ENCODE data around the gene KIF4A.
A peak's percentile ranks its signal among the peaks of the same experiment; 100 is the strongest.

Gene KIF4A

DNA sequence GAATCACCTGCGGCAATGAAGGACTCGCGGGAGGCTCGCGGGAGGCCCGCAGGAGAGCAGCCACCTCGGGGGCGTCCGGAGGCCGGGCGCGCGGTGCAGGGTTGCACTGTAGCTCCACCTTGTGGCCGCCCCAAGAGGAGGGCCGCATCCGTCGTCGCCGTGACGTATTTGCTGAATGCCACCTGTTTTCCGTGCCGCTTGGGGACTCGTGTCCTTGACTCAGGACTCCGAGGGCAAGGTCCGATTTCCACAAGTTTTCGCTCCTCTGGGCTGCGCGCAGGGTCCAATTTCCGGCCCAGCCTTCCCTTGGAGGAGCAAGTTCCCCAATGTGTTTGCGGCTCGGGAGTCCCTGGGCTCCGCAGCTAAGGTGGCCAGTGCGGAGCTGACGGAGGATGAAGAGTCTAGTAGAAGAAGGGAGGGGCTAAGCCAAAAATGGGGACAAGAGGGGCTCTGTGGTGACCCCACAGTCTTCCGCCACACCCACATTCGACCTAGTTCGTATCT, 144.0 kb downstream of the KIF4A start:
- H3K27ac ChIP-seq: peak overlapping the region in 18 of 21 experiments; percentile 21 to 78 (median 58)
- H3K4me3 ChIP-seq: peak overlapping the region; percentile 34 to 61 (median 53)

- Histone ChIP-seq H3K4me3 (peak overlapping the region; percentile 34 to 61 (median 53)), H3K27ac (peak overlapping the region in 18 of 21 experiments; percentile 21 to 78 (median 58))
Measured at GRCh38 chrX:70434352-70434866, 144.5 kb downstream of the KIF4A start.

DNA sequence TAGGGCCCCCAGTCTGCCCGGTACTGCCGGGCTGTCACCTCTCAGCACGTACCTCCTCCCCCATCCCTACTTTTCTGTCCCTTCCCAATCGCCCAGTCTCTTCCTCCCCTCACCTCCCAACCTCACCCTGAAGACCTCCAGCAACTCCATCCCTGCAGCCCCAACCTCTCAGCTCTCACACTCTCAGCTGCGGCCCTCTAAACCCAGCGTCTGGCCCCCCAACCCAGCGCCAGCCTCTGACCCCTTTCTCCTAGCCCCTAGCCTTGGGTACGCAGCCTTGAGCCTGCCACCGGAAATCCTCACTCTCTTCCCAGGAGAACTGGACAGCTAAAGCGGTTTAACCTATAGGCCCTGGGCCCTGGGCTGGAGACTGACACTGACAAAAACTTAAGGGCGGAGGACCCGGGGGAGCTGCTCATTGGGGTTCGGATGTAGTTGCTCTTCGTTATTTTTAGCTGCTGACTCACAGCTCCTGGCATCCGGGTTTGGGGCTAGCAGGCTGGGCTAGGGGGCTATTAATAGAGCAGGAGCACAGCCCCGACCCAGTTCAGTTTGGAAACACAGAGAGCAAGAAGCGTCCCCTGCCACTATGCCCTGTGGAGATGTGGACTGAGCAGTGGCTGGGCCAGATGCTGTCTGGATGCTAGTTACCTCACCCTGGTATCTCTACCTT, 145.1 kb downstream of the KIF4A start:
- peak overlapping the region; percentile 34 to 61 (median 53) for H3K4me3 ChIP-seq
- H3K27ac ChIP-seq: peak overlapping the region in 5 of 21 experiments; percentile 7 to 78 (median 48)

- no peak overlapping the region for H3K27ac ChIP-seq
- H3K4me3 ChIP-seq: no peak overlapping the region
Measured at GRCh38 chrX:70436343-70436742, 146.4 kb downstream of the KIF4A start.

DNA sequence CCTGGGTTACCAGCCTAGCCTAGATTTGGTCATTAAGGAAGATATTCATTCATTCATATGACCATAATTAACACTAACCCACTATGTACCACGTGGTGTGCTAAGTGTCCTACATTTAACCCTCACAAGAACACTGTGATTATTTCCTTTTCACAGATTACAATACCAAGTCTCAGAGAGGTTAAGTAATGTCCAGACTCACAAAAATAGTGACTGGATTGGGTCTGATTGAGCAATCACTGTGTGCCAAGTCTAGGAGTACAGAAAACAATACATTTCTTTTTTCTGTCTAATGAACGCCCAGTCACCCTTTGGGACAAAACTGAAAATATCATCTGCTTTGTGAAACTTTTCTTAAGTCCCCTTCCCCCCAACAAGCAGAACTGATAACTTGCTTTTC, 147.1 kb downstream of the KIF4A start:
- H3K4me3 ChIP-seq: no peak overlapping the region
- no peak overlapping the region for H3K27ac ChIP-seq

GRCh38 chrX:70437921-70438665, 148.2 kb downstream of the KIF4A start:
- Histone ChIP-seq H3K4me3 (no peak overlapping the region), H3K27ac (no peak overlapping the region)

- Histone ChIP-seq H3K27ac (no peak overlapping the region), H3K4me3 (no peak overlapping the region)
Measured at GRCh38 chrX:70439016-70439415, 149.1 kb downstream of the KIF4A start.

GRCh38 chrX:70442224-70442623, 152.3 kb downstream of the KIF4A start:
- Histone ChIP-seq H3K4me3 (no peak overlapping the region), H3K27ac (no peak overlapping the region)

DNA sequence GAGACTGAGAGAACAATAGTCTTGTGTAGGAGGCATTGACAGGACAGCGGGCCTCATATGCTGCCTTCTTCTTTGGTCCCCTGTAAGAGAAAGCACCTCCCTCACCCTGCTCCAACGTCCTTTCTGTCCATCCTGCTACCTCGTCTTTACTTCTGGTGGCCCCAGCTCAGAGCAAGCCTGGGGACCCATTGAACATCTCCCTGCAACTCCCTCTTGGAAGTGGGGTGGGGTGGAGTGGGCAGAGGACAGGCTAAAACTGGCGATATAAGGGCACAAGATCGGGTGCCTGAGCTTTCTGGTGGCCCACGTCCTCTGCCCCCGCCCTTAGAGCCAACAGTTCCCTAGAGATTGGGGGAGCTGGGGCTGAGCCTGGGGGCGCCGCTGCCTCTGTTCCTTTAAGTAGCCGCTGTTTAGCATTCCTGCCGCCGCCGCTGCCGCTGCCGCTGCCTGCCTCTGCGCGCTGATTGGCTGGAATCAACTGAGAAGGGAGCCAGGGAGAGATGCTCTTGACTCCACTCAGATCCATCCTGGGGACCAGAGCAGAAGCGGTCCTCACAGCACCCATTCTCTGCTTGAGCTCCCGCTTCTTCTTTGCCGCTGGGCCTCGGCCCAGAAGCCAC, 154.5 kb downstream of the KIF4A start, which contains the start of gene DLG3:
TSS of gene DLG3 (plus strand) at position 510 of the 620 bp plus-strand sequence. CDS start 367 bp downstream, outside the sequence.
- peak within 1 kb of the TSS in 1 of 7 experiments; percentile 27 for H3K4me3 ChIP-seq
- H3K27ac ChIP-seq: no peak within 1 kb of the TSS

DNA sequence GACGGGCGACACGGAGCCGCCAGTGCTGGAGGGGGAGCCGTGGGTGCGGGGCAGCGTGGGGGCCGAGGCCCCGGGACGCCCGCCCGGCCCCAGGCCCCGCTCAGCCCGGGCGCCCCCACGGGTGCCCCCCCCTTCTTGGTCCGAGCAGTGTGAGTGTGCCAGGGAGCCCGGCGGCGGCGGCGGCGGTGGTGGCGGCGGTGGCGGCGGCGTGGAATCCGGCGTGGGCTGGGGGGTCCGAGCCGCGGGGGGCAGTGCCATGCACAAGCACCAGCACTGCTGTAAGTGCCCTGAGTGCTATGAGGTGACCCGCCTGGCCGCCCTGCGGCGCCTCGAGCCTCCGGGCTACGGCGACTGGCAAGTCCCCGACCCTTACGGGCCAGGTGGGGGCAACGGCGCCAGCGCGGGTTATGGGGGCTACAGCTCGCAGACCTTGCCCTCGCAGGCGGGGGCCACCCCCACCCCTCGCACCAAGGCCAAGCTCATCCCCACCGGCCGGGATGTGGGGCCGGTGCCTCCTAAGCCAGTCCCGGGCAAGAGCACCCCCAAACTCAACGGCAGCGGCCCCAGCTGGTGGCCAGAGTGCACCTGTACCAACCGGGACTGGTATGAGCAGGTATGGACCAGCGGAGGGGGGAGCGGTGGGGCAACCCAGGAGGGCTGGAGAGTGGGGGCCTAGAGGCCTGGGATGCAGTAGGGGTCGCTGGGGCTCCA, 155.2 kb downstream of the KIF4A start:
- Histone ChIP-seq H3K27ac (no peak overlapping the region), H3K4me3 (peak overlapping the region in 1 of 7 experiments; percentile 27)

GRCh38 chrX:70445951-70446350, 156.0 kb downstream of the KIF4A start:
- Histone ChIP-seq H3K4me3 (no peak overlapping the region), H3K27ac (no peak overlapping the region)

- Histone ChIP-seq H3K4me3 (no peak overlapping the region), H3K27ac (no peak overlapping the region)
Measured at GRCh38 chrX:70446380-70447350, 156.8 kb downstream of the KIF4A start.

DNA sequence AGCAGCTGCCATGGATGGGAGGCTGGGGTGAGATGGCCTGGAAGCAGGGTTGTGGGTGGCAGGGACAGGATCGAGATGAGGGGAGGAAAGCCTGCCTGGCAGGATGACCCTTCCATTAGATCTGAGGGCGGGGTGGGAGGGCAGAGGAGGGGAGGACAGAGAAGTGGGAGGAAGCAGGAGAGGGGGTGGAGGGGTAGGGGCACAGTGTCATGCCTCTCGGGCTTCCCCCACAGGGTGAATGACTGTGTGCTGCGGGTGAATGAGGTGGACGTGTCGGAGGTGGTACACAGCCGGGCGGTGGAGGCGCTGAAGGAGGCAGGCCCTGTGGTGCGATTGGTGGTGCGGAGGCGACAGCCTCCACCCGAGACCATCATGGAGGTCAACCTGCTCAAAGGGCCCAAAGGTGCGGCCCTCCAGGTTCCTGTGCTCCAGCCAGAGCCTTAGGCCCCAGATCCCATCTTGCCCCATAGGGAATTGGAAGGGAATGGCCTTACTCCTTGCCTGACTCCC, 159.6 kb downstream of the KIF4A start:
- Histone ChIP-seq H3K27ac (no peak overlapping the region), H3K4me3 (no peak overlapping the region)

- peak overlapping the region; percentile 29 to 59 (median 44) for H3K4me3 ChIP-seq
- H3K27ac ChIP-seq: peak overlapping the region in 17 of 21 experiments; percentile 5 to 84 (median 66)
Measured at GRCh38 chrX:70452143-70452733, 162.3 kb downstream of the KIF4A start.

DNA sequence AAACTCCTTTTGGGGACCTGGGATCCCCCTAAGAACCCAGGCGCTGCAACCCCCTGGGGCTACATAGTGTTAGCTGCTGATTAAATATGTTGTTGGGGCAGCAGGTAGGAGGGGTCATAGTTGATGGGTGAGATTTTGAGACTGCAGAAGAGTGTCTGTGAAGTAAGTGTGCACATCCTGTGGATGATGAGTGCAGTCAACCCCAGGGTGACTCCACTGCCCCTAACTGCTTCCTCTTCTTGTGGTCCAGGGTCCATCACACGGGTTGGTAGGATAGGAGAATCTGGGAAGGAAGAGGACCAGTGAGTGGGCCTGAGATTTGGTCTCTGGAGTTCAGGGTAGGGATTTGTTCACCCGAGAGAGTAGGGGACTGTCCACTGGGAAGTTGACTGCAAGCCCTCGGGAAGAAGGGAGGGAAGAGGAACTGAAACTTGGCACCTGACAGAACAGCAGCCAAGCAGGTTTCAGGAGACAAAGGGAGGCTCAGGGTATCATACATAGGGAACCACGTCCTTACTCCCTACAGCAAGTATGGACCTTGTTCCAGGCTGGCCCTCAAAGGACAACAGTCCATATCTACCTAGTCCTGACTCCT, 163.2 kb downstream of the KIF4A start:
- peak overlapping the region; percentile 29 to 59 (median 44) for H3K4me3 ChIP-seq

GRCh38 chrX:70454441-70455365, 164.8 kb downstream of the KIF4A start:
- Histone ChIP-seq H3K27ac (peak overlapping the region in 17 of 21 experiments; percentile 14 to 85 (median 62)), H3K4me3 (peak overlapping the region; percentile 26 to 49 (median 35))

More for the DNA sequence above, 163.2 kb downstream of the KIF4A start:
- peak overlapping the region in 12 of 21 experiments; percentile 5 to 84 (median 68) for H3K27ac ChIP-seq
